Erythroblast (primary cell): ENCODE data around the gene SMAD2.
A peak's percentile ranks its signal among the peaks of the same experiment; 100 is the strongest.

Experiments
- DNase-seq, 2 experiments: peaks; one replicate each; lab custom pipeline; 2025; lab: John Stamatoyannopoulos, UW
- GATA1 ChIP-seq: IDR thresholded peaks from 2 replicates; pipeline ENCODE4 v1.6.1; 2011; ENCODE audit warnings: low read depth, mild to moderate bottlenecking, control low read depth, low read length, moderate library complexity
- POLR2A ChIP-seq: IDR thresholded peaks from 2 replicates; pipeline ENCODE4 v1.6.1; 2011; ENCODE audit warnings: mild to moderate bottlenecking, low read length

Gene SMAD2

DNA sequence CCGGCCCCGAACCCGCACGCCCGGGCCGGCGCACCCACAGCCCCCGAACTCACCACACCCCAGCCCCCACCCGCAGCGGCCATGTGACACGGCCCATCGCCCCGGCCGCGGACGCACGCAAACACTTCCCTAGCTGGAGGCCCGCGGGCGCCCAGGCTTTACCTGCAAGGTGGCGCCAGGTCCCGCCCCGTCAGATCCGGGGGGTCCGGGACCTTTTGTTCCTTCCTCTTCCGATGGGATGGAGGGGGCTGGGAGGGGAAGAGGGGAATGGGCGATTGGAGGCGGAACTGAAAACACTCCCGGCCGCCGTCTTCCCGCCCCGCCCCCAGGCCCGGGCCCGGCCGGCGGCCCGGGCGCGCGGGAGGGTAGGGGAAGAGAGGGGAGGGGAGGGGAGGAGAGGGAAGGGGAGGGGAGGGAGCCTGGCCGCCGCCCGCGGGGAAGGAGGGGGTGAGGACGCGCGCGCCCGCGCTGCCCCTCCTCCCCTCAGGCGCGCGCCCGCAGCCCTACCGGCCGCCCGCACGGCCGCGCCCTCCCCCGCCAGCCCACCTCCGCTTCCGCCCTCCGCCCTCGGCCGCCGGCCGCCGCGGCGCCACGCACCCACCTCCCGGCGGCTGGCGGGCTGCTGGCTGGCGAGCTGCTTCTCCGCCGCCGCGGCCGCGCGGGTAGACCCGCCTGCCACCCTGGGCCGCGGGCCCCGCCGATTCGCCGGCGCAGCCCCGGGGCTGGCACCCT lies at the start of gene SMAD2:
SMAD2 (minus strand) TSS at position 461 of the 732 bp plus-strand sequence. CDS start 33,903 bp downstream, outside the sequence.
- TF ChIP-seq POLR2A = no peak
- no peak for TF ChIP-seq GATA1
- peak; percentile 93 to 96 for DNase-seq

DNA sequence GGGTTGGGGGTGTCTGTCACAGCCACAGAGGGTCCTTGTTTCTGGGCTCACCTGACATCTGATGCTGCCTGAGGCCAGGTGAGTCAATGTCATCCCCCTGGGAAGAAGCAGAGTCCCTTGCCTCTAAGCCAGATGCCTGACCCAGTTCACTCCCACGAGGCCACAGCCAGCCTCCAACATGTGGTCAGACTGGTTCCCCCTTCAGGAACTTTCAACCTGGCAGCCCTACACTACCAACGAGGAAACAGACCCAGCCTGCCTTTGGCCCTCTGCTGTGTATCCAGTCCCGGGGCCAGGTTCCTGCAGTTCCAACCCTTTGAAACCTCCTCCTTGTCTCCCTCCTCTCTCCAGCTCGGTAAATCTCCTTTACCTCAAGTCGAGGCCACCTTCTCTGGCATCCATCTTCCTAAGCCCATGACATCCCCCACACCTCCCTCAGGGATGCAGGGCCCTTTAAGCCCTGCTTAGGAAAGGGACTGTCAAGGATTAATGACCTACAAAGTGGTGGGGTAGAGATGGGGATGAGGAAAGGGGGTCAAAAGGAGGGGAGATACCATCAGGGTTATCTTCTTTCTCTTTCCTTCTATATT lies 49.2 kb upstream of the SMAD2 start:
- TF ChIP-seq GATA1 = no peak
- TF ChIP-seq POLR2A = no peak

DNA sequence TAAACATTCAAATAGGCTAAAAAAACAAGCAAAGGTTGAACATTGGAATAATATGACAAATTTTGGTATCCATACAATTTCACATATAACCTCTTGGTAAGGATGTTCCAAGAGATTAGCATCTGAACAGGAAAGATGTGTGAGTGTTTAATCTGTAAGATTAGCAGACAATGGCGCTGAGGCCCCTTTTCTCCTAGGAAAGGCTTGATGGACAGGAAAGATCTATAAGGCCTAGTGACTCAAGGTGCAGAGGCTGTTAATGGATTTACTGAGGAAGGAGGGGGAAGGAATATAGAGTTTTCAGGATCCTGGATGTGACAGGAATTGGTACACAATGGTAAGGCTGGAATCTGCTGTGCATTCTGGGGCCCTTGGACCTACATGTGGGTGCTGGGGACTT lies 48.1 kb upstream of the SMAD2 start:
- no peak for TF ChIP-seq GATA1
- no peak for TF ChIP-seq POLR2A

More for the DNA sequence above, 49.2 kb upstream of the SMAD2 start:
- no peak for DNase-seq

GRCh38 chr18:47978141-47978540 lies 47.7 kb upstream of the SMAD2 start:
- TF ChIP-seq POLR2A (no peak), GATA1 (no peak)
- DNase-seq = no peak

More for the DNA sequence above, 48.1 kb upstream of the SMAD2 start:
- no peak for DNase-seq

DNA sequence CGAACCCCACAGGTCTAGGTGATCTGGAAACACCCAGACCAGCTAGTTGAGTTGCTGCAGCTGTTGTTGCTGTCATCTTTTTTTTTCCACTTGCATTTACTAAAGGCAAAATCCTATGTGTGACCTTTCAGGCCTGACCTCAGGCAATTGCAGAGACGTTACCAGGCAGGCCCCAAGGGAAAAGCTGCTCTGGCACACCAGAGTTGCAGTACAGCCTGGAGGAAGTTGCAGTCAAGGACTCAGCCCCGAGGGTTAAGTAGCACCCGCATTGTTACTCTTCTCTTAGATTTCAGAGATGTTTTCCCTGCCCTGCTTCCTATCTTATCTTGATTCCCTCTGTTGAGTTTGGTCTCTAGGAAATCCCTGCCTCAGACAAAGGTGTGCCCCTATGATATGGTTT lies 45.2 kb upstream of the SMAD2 start:
- no peak for DNase-seq
- TF ChIP-seq GATA1 (no peak), POLR2A (no peak)

DNA sequence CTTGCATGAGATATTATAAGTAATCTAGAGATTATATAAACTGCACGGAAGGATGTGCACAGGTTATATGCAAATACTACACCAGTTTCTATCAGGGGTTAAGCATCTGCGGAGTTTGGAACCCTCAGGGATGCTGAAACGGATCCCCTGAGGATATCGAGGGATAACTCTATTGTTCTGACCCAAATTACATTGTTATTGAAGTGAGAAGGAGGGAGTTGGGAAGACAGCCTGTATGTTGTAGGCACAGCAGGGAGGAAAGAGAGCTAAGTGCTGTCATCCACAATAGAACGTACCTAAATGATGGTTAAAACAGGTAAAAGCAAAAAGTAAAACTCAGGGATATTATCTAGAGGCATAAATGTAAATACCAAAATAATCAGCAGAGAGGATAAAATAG lies 44.6 kb upstream of the SMAD2 start:
- DNase-seq = no peak
- TF ChIP-seq GATA1 (no peak), POLR2A (no peak)

GRCh38 chr18:47970664-47971531 lies 40.4 kb upstream of the SMAD2 start:
- TF ChIP-seq POLR2A = no peak
- no peak for TF ChIP-seq GATA1
- DNase-seq = no peak

GRCh38 chr18:47969816-47970215 lies 39.4 kb upstream of the SMAD2 start:
- DNase-seq = no peak
- no peak for TF ChIP-seq GATA1
- TF ChIP-seq POLR2A = no peak

GRCh38 chr18:47968721-47969120 lies 38.3 kb upstream of the SMAD2 start:
- TF ChIP-seq POLR2A (no peak), GATA1 (no peak)
- DNase-seq = no peak

DNA sequence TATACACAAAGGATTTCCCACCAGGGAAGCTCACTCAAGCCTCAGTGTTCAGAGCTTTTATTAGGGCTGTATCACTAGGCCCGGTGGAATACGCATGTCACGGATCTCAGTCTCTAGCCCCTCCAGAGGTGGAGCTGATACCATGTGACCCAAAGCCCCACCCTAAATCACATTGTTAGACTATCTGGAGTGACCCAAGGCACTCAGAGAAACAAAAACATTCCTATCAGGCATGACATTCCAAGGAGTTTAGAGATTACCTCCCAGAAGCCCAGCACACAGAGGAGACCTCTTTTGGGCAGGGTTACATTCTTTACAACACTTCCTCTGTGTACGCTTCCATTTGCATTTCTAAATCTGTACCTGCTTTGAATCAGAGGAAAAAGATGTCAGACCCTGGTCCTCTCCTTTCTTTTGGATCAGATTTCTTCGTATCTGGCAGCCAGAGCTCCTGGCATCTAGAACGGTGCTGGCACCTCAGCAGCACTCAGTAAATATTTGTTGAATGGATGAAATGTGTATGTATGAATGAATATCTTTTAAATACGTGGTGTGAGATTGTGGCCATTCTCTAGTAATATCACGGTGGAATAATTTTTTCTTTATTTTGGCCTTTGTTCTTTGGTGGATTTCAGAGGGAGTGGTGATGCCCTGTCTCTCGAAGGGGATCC lies 37.7 kb upstream of the SMAD2 start:
- no peak for DNase-seq
- TF ChIP-seq POLR2A (no peak), GATA1 (no peak)

- no peak for DNase-seq
- TF ChIP-seq GATA1 (no peak), POLR2A (no peak)
Measured at GRCh38 chr18:47964053-47964452, 33.6 kb upstream of the SMAD2 start.

- DNase-seq = peak in 1 of 2 experiments; percentile 17
Measured at GRCh38 chr18:47961003-47961402, 30.5 kb upstream of the SMAD2 start.

DNA sequence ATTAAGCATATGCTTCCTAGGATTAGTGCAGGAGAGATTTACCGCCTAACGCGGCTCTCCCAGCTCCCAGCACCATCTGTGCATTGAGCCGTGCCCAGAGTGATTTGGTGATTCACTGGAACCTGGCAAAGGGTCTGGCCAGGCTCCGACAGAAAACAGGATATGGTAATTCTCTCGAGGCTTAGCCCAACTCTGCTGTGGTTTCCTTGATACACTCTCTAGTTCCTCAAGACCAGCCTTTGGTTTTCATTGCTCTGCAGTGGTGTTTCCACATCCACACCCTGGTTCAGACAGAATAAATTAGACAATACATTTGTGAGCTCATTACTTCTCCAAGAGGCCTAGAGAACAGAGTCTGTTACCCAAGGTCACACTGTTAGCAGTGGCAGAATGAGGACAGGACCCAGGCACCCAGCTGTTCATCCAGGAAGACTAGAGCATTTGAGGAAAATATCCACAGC lies 23.0 kb upstream of the SMAD2 start:
- TF ChIP-seq GATA1 (no peak), POLR2A (no peak)
- peak in 1 of 2 experiments; percentile 8 for DNase-seq
